NCI-H526 treated with DMSO at 0.1 percent for 48 hours (cell line): ENCODE data around the gene MEAF6.

ENCODE experiments used
- DNase-seq: peaks from one replicate; lab custom pipeline; 2025; lab: John Stamatoyannopoulos, UW

Gene MEAF6

DNA sequence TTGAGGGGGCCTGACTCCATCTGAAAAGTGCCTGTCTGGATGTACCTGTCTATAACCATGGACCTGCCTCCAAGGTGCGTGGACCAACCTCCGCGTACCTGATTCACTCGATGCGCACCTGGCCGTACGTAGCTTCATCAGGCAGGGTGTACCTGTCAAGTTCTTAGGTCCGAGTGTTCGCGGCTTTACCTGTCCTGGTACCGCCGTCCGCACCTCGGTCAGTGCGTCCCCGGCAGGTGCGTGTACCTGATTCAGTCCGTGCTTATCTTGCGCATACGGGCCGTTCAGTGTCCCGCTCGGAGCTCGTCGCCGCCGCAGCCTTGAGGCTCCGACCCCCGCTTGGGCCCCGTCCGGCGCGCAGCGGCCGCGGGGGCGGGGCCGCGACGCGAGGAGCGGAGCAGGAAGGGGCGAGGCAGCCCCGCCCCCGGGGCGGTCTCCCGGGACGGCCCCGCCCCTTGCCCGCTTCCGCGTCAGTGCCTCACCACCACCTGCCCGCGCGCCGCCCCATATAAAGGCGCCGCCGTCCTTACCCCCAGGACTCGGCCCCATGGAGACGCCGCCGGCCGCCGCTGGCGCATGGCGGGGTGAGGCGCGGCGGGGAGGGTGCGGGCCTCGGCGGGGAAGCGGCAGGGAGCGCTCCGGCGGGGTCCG is 40.4 kb downstream of the MEAF6 start, which contains the start of gene ZC3H12A:
Gene ZC3H12A, plus strand, starts transcription at position 535 of the 651 bp plus-strand sequence. CDS start 917 bp downstream, outside the sequence.
- peak; percentile 88 for DNase-seq

DNA sequence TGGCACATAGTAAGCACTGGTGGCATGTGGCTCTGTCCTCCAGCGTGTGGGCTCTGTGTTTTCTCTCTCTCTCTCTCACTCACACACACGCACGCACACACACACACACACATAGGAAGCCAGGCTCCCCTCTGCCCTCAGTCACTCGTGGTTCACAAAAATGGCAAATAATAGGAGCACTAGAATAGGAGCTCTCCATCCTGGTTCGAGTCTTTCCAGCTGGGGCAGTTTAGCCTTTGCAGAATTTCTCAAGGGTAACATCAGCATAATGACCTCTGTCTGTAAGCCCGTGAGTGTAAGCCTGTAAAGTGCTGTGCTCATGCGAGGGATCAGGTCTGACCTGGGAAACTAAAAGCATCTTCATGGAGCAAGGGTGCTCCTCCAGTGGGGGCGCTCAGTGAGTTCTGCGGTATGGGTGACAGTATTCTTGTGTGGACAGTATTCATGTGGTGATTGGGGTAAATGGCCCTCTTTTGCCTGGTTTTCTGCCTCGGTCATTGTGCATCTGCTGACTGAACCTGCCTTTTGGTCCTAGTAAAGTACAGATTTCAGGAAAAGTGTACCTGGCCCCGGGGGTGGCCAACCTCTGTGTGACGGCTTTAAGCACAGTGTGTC is 41.0 kb downstream of the MEAF6 start:
- DNase-seq, result peak; percentile 45

DNA sequence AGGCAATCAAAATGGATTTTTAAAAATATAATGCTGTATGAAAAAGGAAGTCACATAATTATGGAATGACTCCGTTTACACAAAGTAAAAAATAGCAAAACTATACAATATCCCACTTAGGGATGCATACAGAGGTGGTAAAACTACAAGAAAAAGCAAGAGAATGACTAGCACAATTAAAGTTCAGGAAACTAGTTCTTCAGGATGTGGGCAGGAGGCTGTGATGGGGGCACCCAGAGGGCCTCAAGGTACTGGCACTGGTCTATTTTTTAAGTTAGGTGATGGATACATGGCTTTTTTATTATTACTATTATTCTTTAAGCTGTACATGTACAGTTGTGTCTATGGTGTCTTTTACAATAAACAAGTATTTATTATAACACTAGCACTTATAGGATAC is 41.6 kb downstream of the MEAF6 start:
- no peak for DNase-seq

DNA sequence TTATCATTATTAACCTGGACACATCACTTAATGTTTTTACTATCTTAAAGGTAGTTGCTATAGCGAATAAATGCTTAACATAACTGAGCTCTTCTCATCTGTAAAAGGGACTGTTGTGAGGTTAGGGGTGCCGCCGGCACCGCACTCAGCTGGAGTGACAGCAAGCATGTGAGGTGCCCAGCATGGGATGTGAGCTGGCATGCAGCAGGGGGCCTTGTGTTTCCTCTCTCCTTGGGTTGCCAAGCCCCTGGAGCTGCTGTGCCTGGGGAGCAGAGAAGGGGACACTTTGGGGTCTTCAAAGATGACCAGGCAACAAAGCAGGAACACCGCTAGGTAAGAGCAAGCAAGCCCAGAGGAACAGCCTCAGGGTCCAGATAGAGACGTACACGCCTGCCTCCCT is 42.3 kb downstream of the MEAF6 start:
- DNase-seq, result no peak

DNA sequence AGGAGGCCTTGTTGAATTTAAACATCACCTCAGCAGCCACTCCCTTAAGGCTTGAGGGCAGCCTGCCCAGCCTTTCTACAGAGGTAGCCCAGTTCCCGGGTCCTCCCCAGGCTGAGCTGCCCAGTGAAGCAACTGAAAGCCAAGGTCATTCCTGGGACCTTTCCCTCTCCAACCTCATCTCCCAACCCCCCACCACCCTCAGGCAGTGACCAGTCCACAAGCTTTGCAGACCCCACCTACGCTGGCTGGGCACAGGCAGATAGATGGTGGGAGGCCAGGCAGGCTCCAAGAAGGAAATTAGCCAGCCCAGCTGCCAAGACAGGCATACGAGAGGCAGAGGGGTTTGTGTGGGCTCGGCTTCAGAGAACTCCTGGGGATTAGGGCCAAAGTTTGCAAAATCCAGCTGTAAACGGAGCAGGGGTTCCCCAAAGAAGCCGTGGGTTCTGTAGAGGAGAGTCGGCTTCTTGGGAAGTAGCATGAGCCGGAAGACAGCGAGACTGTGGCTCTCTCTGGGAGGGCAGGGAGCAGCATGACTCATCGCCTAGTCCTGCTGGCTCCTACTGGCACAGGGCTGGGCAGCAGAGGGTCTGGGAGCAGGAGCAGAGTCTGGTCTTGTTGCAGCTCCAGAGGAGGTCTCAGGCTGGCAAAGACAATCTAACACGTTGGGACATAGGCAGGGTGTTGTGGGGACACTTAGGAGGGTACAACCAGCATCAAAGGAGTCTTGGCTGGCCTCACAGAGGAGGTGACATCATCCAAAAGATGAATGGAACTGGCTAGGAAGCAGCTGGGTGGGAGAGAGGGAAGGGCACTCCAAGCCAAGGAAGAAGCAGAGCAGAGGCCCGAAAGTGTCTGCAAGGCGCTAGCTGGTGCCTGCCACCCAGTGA is 43.0 kb downstream of the MEAF6 start:
- no peak for DNase-seq

DNA sequence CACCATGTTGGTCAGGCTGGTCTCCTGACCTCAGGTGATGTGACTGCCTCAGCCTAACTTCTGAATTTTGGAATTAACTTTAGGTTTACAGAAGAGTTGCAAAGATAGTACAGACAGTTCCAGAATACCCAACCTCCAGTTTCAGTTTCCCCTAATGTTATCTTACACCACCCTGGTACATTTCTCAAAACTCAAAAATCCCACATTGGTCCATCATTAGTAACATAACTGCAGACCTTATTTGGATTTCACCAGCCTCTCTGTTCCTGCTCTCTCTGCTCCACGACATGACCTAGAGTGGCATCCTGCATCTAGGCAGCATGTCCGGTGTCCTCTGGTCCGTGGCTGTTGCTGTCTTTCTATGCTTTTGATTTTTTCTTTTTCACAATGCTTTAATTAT is 45.2 kb downstream of the MEAF6 start:
- no peak for DNase-seq

DNA sequence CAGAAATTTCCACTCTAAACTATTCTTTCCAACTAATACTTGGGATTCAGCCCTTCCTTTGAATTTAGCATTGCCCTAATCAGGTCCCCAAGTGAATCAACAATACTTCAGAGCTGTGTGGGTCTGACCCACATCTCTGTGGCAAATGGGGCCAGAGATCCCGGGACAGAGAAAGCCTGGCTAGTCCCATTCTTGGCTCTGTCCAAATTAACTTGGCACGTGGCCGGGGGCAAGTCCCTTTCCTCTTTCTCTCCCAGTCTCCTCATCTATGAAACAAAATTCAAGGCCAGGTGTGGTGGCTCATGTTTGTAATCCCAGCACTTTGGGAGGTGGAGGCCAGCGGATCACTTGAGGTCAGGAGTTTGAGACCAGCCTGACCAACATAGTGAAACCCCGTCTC is 46.5 kb downstream of the MEAF6 start:
- no peak for DNase-seq

DNA sequence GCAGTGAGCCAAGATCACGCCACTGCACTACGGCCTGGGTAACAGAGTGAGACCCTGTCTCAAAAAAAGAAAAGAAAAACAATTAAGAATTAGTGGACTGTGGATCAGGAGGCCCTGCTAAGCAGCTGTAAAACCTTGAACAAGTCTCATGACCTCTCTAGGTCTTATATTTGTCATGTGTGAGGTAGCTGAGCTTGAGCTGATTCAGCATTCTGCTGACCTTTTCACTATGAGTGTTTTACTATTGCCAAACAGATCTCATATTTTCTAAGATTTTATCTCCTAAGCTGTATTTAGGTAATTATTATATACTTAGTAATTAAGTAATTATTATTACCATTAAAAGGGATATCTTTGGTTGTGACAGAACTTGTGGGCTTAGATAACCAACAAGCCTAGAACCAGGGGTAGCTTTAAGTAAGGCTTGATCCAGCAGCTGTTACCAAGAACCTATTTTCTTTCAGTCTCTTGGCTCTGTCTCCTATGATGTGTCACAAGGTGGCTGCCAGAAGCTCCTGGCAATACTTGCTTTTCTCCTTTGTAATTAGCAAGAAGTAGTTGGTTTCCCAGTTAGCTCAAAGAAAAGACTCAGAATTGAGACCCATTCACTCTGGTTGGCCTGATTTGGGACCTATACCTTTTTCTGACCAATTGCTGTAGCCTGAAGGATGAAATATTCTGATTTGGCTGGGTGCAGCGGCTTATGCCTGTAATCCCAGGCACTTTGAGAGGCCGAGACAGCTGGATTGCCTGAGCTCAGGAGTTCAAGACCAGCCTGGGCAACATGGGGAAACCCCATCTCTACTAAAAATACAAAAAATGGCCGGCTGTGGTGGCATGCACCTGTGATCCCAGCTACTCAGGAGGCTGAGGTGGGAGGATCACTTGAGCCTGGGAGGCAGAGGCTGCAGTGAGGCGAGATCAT is 48.7 kb downstream of the MEAF6 start:
- DNase-seq, result no peak

DNA sequence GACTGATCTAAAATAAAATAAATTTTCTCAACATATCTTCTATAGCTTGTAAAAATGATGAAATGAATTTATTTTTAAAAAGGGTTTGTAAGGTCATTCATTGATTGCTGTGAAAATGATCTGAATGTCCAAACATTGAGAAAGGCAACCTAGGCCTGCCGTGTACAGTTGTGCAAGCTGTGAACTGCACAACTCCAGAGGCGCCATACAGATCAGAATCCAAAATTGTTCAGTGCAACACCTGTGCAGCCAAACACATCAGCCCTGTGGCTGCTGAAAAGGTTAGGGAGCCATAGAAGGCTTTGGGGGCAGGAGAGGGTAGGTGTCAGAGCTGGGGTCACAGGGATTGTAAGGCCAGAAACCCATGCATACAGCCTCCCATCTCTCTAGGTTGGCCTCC is 50.1 kb downstream of the MEAF6 start:
- no peak for DNase-seq

DNA sequence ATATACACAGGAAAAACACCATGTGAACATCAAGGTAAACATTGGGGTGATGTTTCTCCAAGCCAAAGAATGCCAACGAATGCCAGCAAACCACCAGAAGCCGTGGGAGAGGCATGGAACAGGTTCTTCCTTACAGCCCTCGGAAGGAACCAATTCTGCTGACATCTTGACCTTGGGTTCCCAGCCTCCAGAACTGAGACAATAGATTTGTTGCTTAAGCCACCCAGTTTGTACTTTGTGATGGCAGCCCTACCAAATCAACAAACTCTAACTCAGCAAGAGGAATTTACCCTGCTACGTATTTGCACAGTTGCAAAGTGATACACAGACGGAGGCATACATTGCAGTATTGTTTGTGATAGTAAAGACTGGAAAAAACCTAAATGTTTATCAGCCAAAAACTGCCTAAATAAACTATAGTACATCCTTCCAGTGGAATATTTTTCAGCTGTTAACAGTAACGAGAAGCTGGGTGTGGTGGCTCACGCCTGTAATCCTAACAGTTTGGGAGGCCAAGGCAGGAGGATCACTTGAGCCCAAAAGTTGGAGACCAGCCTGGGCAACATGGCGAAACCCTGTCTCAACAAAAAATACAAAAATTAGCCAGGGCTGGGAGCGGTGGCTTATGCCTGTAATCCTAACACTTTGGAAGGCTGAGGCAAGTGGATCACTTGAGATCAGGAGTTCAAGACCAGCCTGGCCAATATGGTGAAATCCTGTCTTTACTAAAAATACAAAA is 52.7 kb downstream of the MEAF6 start:
- no peak for DNase-seq

DNA sequence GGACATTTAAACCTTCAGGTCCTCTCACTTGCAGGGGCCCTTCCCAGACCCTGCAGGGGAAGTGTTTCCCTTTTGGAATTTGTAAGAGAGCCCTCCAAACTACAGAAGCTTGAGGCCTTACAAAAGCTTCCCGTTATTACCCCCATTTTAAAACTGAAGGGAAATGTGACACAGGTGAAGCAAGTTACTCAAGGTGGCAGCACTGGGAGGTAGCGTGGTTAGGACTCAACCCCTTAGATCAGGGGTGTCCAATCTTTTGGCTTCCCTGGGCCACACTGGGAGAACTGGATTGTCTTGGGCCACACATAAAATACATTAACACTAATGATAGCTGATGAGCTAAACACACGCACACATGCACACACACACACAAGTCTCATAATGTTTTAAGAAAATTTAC is 56.0 kb downstream of the MEAF6 start:
- no peak for DNase-seq

DNA sequence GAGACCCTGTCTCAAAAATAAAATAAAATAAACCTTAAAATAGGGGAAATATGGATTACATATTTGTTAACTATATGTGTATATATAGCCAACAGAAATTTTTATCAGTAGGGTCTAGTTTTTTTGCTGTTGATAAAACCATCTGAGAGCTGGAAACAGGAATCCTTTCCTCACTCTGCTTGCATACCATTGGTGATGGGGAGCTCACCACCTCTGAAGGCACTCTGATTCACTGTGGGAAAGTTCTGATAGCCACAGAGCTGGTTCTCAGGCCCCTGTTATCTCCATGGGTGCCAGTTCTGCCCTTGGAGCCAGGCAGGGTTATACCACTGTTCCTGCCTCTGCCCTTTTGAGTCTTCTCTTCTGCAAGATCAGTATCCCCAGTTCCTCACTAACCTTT is 58.0 kb downstream of the MEAF6 start:
- no peak for DNase-seq

DNA sequence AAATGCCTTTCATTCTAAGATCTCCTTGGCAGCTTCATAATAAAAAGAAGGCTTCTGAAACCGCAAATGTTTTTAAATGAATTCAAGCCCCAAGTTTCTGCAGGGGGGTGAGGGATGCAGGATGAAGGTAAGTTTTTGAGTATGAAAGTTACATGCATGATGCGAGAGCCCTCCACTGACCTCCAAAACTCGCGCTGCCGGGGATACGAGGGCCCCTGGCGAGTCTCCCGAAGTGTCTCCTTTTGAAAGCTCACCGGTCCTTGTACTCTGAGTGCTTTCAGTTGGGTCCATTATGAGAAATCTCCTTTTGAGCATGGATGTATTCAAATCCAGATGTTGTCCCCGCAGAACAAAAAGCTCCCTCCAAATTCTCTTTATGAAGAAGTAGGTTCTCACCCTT is 59.0 kb downstream of the MEAF6 start:
- DNase-seq, result no peak

DNA sequence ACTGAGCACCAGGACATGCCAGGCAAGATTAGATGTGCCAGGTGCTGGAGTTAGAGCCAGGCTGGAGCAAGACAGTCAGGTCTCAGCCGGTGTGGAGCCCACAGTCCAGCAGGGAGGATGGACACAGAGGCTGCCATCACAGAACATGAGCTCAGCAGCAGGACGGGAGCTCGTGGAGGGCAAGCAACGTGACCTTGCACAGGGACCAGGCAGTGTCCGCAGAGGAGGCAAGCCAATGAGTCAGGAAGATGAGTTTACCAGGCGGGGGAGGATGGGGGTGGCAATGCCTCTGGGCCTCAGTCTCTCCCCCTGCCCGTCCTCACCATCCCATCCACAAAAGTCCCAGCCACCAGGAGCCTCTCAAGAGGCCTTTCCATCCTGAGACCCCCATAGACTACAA is 60.9 kb downstream of the MEAF6 start:
- DNase-seq, result no peak

DNA sequence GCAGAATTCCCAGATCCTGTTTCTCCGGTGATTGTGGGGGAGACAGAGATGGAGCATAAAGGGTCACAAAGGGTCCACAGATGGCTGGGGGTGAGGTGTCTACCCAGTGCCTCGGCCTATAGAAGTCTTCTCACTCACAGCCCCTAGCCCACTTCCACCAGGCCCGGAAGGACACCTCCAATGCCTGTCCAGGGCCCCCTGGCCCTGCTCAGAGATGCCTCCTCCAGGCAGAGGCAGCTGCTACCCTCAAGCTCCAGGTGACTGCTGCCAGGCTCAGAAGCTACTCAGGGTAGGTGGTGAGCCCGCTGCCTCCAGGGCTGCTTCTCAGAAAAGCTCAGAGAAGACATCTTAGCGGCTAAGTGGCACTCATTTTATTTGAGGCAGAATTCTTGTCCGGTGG is 62.1 kb downstream of the MEAF6 start:
- DNase-seq, result no peak

DNA sequence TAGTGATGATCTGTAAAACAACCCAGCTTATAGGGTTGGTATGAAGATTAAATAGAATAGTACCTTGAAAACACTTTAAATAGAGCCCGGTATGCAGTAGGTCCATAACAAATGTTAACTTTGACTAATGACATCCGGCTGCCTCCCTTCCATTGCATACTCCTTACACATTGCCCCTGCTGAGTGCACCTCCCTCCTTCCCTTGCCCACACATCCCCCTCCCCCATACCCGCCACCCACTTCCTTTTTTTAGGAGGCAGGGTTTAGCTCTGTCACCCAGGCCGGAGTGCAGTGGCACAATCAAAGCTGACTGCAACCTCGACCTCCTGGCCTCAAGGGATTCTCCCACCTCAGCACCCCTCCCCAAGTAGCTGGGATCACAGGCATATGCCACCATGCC is 64.6 kb downstream of the MEAF6 start:
- no peak for DNase-seq

DNA sequence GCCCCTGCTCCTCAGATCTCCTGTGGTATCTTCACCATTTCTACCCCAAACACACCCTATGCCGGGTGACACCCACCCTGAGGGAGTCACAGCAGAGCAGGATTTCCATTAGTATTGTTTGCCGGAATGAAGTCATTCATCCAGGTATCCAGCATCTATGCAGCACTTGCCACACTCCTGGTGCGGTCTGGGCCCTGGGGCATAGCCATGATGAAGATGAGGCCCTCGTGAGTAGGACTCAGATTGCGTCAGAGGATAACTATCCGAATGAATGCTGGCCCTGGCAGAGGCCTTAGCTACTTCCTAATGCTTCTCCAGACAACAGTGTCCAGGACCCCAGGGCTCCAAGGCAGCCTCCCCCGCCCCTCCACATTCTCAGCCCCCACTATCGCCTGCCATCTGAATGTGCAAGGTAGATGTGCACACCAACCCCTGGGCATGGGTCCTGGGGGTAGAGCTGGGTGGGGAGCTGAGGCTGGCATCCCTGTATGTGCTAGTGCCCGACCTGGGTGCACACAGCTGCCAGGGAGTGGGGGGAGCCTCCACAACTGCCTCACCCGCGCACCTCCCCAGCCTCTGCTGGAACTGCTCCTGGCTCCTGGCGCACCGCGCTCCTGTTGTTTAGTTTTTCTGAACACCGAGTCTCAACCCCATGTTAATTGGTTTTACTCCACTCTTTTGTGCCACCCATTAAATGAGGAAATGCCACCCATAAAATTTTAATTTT is 65.7 kb downstream of the MEAF6 start:
- DNase-seq, result peak; percentile 10

DNA sequence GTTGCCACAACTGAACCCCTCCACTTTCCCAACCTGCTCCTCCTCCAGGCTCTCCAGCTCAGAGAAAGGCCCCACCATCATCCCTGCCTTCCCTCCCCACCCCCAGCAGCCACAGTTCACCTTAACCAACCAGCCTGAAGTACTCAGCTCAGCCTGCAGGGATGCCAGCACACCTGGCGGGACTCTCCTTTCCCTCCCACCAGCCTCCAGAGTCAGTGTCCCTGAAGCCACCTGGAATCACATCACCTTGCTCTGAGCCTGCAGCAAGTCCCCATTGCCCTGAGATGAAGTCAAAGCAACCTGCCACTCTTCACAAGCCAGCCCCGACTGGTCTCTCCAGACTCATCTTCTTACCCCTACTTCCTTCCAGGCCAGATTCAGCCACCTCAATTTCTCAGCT is 66.4 kb downstream of the MEAF6 start:
- no peak for DNase-seq

DNA sequence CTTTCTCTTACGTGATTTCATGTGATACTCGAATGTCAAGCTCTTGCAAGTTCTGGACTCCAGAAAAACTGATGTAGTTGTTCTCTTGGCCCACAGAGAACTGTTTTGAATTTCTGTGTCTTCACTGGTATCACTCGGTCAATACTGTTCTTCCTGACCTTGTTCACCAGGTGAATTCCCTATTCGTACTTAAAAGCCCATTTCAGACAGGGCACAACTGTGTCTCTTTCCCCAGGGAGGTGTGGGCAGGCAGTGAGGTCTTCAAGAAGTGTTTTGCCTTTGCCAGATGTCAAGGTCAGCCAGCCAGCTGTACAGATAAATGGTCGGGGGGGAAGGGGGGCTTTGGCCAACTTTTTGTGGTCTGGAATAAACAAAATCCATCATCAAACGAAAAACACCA is 67.7 kb downstream of the MEAF6 start:
- DNase-seq, result no peak

DNA sequence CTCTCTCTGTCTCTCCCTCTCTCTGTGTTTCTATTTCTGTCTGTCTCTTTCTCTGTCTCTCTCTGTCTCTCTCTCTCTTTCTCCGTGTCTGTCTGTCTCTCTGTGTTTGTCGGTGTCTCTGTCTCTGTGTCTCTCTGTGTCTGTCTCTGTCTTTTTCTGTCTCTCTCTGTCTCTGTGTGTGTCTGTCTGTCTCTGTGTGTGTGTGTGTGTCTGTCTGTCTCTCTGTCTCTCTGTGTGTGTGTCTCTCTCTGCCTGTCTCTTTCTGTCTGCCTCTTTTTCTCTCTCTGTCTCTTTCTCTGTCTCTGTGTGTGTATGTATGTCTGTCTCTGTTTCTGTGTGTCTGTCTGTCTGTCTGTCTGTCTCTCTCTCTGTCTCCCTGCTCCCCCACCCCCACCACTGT is 71.9 kb downstream of the MEAF6 start:
- DNase-seq, result no peak
